ENCODE measurements around the gene HSD17B13. TPM values are rescaled to one million over a fixed set of nuclear protein-coding genes. Genes with fewer than 3 reads are reported as not detected.

The HSD17B13 gene
- total RNA-seq, 4 donors from 2014 or later: 0.14 to 2.4 (median 0.26) TPM; not detected in 1

DNA sequence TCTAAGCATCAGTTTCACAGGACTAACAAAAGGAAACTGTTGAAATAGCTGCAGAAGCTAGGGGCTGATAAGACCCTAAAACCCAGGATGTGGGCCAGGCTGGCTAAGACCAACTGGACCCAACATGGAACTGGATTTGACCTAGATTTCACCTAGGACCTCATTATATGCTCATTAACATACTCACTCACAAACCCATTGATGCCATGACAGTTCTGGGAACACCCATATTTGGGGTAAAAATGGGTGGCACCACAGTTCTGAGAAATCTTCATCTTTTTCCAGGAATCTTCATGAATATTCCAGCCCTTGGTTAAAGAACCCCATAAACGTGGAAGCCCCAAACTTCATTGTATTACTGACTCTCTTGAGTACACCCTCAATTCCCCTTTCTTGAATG lies 41.1 kb downstream of the HSD17B13 start:
- no peak overlapping the region for H3K4me3 ChIP-seq
- no peaks in the 10 kb centered on the region for H3K27me3 ChIP-seq
- no peaks in the 10 kb centered on the region for H3K36me3 ChIP-seq
- intact Hi-C loops (cut with DNase I; ENCODE audit: low total_unique reads): no loop called here
- TF ChIP-seq CTCF (IDR thresholded peaks at IDR 0.05) (no peak), POLR2A (IDR thresholded peaks at IDR 0.05) (no peak)
- DNase-seq: no peak
- peaks cover 0 to 3% of the 10 kb centered on the region in 2 donors for H3K9me3 ChIP-seq
- no peak overlapping the region for H3K27ac ChIP-seq
- no peaks in the 10 kb centered on the region for H3K4me1 ChIP-seq

- TF ChIP-seq CTCF (IDR thresholded peaks at IDR 0.05) (no peak), POLR2A (IDR thresholded peaks at IDR 0.05) (no peak)
- H3K4me1 ChIP-seq: no peaks in the 10 kb centered on the region
- H3K27ac ChIP-seq: no peak overlapping the region
- intact Hi-C loops (cut with DNase I; ENCODE audit: low total_unique reads): no loop called here
- no peaks in the 10 kb centered on the region for H3K27me3 ChIP-seq
- H3K9me3 ChIP-seq: no peaks in the 10 kb centered on the region
- H3K36me3 ChIP-seq: no peaks in the 10 kb centered on the region
- DNase-seq: no peak
- H3K4me3 ChIP-seq: no peak overlapping the region
Observed at GRCh38 chr4:87278335-87278794, 44.3 kb downstream of the HSD17B13 start.

- intact Hi-C loops (cut with DNase I; ENCODE audit: low total_unique reads): no loop called here
- H3K36me3 ChIP-seq: no peaks in the 10 kb centered on the region
- no peak for TF ChIP-seq POLR2A (IDR thresholded peaks at IDR 0.05)
- TF ChIP-seq CTCF (IDR thresholded peaks at IDR 0.05): no peak
- H3K9me3 ChIP-seq: no peaks in the 10 kb centered on the region
- H3K4me1 ChIP-seq: no peaks in the 10 kb centered on the region
- H3K4me3 ChIP-seq: no peak overlapping the region
- no peak overlapping the region for H3K27ac ChIP-seq
- no peak for DNase-seq
- H3K27me3 ChIP-seq: no peaks in the 10 kb centered on the region
Observed at GRCh38 chr4:87275311-87275710, 47.4 kb downstream of the HSD17B13 start.

DNA sequence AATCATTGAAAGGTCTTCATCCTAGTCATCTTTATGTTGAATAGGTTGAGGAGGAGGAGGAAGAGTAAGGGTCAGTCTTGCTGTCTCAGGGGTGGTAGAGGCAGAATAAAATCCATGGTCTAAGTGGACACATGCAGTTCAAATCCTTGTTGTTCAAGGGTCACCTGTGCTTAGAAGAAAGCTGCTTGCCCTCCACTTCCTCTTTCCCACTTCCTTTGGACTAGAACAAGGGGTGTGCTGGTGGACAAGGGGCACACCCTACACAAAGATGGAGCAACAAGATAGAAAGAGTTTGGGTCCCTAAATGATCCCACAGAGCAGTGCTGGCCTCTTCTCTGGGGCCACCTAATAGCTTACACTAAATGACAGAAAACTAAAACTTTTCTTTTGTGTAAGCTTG lies 47.9 kb downstream of the HSD17B13 start:
- Histone ChIP-seq H3K36me3 (no peaks in the 10 kb centered on the region), H3K27ac (no peak overlapping the region), H3K4me3 (no peak overlapping the region), H3K4me1 (no peaks in the 10 kb centered on the region), H3K27me3 (no peaks in the 10 kb centered on the region), H3K9me3 (no peaks in the 10 kb centered on the region)
- TF ChIP-seq CTCF (IDR thresholded peaks at IDR 0.05) (no peak), POLR2A (IDR thresholded peaks at IDR 0.05) (no peak)
- DNase-seq: no peak
- intact Hi-C loops (cut with DNase I; ENCODE audit: low total_unique reads): no loop called here

DNA sequence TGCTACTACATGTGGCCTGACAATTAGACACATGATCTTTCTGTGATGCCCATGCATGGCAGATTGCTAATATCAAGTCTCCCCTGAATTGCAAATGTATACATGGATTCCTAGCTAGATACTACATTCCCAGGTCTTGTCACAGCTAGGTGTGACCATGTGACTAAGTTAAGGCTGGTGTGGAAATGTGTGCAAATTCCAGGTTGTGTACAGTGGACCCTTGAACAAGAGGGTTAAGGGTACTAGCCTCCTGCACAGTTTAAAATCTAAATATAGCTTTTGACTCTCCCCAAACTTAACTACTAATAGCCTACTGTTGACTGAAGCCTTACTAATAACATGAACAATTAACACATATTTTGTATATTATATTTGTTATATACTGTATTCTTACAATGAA lies 48.4 kb downstream of the HSD17B13 start:
- no peaks in the 10 kb centered on the region for H3K9me3 ChIP-seq
- no peaks in the 10 kb centered on the region for H3K4me1 ChIP-seq
- no peaks in the 10 kb centered on the region for H3K27me3 ChIP-seq
- TF ChIP-seq POLR2A (IDR thresholded peaks at IDR 0.05) (no peak), CTCF (IDR thresholded peaks at IDR 0.05) (no peak)
- no peak overlapping the region for H3K27ac ChIP-seq
- no peaks in the 10 kb centered on the region for H3K36me3 ChIP-seq
- intact Hi-C loops (cut with DNase I; ENCODE audit: low total_unique reads): no loop called here
- H3K4me3 ChIP-seq: no peak overlapping the region
- DNase-seq: no peak

Measured in uterus (tissue), 4 donors.